Stimulated activated CD4-positive, alpha-beta T cell treated with anti-CD3 and anti-CD28 coated beads, Interleukin-15, amount 100 ng/mL, for 48 hours (primary cell): Measurements from ENCODE around the gene OSBPL2.
A peak's percentile ranks its signal among the peaks of the same experiment; 100 is the strongest.

ENCODE experiments used
- DNase-seq, 2 donors: peaks; one replicate each; pipeline ENCODE4 v3.0.0-alpha.2; 2020; ENCODE audit warnings: low read depth in 2 of 2

Gene OSBPL2

DNA sequence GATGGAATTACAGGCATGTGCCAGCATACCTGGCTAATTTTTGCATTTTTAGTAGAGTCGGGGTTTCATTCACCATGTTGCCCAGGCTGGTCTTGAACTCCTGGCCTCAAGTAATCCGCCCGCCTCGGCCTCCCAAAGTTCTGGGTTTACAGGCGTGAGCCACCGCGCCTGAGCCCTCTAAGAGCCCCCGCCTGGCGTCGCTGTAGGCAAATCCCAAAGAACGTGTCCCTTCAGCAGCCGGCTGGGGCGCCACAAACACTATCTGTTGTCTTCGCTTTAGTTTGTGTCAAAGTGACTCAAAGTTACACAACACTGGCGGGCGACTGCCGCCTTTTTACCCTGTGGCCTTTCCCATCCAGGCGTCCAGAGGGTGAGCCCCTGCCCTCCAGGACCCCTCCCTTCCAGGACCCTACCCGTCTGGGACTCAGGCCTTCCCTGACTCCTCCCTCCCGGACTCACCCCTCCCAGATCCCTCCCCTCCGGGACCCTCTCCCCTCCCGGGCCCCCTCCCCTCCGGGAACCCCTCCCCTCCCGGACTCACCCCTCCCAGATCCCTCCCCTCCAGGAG lies 63.5 kb downstream of the OSBPL2 start:
- peak; percentile 87 to 89 for DNase-seq

- peak; percentile 91 to 95 for DNase-seq
Observed at GRCh38 chr20:62302341-62303061, 64.2 kb downstream of the OSBPL2 start, which contains the start of gene ADRM1. ADRM1 (plus strand) TSS chr20:62302997; CDS start chr20:62303569, 572 bp downstream.

DNA sequence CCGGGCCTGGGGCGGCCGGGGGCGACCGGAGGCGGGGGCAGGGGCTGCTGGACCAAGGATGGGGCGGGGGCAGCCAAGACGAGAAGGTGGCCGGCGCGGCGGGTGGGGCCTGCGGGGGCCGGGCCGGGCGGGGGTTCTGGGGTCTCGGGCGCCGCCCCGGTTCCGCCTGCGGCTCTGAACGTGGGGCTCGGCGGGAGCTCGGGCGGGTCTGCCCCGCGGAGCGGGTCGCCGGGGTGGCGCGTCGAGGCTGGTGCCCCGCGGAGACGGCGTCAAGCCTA lies 64.7 kb downstream of the OSBPL2 start:
- DNase-seq: no peak

GRCh38 chr20:62303340-62304226 lies 65.3 kb downstream of the OSBPL2 start:
- no peak for DNase-seq

GRCh38 chr20:62304331-62305148 lies 66.2 kb downstream of the OSBPL2 start:
- DNase-seq: no peak

DNA sequence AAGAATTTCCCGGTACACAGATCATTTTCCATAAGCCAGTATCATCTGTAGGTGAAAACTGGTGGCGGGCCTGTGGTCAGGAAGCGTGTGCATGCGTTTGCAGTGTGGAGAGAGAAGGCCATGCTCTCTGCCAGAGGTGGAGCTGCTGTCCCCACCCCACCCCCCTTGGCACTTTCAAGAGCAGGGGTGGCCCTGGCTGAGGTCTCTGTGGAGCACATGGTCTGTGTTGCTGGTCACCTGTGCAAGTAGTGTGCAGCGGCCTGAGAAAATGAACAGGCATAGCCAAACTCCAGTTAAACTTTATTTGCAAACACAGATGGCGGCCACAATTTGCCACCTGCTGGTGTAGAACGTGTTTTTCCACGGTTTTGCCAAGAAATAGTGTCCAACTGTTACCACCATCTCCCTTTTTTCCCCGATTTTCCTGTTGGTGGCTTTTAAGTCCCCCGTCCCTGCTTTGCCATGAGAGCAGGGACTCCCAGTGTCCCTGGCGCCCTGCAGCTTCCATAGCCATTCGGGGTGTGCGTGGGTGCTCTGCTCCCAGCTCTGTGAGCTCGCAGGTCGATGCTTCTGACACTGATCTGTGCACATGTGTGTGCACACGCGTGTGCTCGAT lies 66.9 kb downstream of the OSBPL2 start:
- no peak for DNase-seq

GRCh38 chr20:62305765-62306413 lies 67.6 kb downstream of the OSBPL2 start:
- no peak for DNase-seq

DNA sequence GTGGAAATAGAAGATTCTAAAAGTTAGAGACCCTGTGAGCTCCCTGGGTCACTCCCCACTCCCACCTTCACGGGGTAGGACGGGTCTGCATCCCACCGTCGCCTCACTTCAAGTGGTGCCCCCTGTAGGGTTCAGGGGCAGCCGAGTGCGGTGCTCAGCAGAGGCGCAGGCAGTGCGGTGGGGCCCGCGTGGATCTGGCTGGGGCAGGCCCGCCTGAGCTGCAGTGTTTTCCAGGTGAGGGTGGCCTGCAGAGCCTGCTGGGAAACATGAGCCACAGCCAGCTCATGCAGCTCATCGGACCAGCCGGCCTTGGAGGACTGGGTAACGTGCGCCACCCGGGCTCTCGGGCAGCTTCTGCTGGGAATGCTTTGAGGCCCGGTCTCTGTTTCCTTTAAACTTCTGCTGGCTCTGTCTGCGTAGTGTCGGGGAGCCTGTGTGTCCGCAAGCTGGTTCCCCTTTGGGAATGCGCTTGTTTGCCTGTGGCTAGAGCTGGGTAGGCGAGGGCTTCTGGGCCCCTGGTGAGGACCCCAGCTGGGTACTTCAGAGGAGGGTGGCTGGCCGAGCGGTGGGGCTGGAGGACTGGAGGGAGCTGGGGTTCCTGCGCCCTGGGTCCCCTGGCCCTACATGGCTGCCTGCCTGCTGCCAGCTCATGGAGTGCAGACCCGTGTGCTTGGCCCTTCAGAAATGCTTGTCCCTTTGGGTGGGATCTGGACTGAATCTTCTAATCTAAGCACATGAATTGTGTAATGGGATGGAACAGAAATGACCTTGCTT lies 68.3 kb downstream of the OSBPL2 start:
- DNase-seq: no peak

DNA sequence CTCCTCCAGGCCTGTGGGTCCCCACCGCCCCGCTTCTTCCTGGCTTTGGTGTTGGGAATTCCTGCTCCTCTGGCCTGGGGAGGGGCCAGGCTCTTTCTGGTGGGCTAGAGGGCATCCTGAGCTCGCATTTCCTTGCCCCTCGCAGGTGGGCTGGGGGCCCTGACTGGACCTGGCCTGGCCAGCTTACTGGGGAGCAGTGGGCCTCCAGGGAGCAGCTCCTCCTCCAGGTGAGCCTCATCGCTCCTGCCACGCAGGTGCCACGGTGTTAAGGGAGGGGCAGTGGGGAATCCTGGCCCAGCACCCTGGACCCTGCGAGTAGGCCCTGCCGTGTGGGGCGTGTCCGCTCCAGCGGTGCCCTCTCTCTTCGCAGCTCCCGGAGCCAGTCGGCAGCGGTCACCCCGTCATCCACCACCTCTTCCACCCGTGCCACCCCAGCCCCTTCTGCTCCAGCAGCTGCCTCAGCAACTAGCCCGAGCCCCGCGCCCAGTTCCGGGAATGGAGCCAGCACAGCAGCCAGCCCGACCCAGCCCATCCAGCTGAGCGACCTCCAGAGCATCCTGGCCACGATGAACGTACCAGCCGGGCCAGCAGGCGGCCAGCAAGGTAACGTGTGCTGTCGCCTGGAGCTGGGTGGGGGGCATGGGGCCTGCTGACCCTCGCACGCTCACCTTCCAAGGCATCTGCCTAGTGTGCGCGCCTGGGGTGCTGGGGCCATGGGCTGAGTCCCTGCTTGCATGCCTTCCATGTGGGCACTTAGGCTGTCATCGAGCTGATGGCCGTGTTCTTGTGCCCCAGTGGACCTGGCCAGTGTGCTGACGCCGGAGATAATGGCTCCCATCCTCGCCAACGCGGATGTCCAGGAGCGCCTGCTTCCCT lies 69.1 kb downstream of the OSBPL2 start:
- DNase-seq: no peak

- no peak for DNase-seq
Observed at GRCh38 chr20:62308102-62308822, 69.9 kb downstream of the OSBPL2 start.

DNA sequence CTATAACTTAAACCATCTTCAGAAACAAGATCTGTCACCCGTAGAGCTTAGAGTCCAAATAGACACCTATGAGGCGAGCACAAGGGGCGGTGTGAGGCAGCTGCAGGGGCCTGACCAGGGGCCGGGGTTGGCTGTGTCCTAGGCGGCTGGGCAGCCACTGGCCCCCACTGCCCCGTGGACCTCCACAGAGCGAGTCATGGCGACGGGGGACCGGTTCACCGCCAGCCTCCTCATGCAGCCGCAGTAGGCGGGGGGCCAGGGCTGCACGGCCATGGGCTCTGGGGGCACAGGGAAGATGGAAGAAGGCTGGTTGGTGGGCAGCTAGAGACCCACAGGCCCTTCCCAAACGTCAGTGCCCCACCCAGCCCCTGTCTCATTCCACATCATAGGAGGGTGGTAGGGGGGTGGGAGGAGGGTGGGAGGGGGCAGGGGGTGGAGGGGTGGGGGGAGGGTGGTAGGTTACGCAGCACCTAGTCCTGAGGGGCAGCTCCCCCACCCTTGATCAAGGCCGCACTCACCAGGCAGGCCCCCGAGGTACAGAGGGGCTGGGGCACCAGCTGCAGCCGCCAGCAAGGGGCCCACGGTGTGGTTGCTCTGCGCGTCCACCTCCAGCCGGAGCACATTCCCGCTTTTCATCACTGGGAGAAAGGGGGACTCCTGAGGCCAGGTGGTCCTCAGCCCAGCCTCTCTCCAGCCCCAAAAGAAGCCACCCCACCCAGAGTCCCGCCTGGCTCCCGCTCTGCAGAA lies 71.0 kb downstream of the OSBPL2 start:
- DNase-seq: no peak

DNA sequence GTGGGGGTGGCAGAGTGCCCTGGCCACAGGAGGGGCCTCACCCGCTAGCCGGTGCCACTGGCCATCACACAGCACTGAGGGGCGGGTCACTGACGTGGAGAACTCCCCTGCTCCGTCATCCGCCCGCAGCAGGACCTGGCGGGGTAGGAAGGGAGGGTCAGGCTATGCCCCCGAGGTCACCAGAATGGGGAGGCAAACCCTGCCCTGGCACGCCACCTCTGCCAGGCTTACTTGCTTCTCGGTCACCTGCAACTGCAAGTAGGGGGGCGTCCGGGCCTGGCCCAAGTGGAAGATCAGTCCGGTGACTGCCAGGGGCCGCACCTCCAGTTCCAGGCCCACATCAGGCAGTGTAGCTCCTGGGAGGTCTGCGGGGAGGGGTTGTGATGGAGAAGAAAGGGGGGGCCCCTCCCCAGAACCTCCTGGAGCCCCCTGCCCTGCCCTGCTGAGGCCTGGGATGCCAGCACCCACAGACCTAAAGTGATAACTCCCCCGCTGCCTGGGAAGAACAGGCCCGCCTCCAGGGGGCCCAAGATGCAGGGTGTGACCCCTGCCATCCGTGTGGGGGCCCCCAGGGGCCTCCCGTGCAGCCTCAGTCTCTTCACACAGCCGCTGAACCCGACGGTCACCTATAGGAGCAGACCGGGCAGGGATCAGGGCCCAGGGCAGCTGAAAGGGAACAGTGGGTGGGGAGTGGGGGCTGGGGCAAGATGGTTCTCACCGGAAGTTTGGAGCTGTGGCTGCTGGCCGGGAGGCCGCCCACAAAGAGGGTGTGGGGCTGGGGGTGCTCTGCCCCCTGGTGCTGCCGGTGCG lies 71.8 kb downstream of the OSBPL2 start:
- DNase-seq: no peak

- no peak for DNase-seq
Observed at GRCh38 chr20:62310757-62311121, 72.4 kb downstream of the OSBPL2 start.

DNA sequence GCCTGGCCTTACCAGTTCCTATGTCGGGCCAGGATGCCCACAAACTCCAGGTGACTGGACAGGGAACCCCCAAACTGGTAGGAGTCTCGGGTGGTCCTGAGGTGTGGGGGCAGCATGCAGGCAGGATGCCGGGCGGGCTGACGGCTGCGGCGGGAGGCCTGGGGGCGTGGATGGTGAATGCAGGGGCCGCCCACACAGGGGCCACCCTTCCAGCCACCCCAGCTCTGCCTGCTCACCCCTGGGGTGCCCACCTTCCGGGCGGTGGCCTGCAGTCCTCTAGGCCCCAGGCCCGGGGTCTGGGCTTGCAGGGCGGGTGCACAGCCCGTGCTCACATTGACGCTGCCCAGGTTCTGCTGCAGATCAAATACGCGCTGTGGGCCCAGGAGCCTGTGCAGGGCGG lies 72.8 kb downstream of the OSBPL2 start:
- DNase-seq: no peak

DNA sequence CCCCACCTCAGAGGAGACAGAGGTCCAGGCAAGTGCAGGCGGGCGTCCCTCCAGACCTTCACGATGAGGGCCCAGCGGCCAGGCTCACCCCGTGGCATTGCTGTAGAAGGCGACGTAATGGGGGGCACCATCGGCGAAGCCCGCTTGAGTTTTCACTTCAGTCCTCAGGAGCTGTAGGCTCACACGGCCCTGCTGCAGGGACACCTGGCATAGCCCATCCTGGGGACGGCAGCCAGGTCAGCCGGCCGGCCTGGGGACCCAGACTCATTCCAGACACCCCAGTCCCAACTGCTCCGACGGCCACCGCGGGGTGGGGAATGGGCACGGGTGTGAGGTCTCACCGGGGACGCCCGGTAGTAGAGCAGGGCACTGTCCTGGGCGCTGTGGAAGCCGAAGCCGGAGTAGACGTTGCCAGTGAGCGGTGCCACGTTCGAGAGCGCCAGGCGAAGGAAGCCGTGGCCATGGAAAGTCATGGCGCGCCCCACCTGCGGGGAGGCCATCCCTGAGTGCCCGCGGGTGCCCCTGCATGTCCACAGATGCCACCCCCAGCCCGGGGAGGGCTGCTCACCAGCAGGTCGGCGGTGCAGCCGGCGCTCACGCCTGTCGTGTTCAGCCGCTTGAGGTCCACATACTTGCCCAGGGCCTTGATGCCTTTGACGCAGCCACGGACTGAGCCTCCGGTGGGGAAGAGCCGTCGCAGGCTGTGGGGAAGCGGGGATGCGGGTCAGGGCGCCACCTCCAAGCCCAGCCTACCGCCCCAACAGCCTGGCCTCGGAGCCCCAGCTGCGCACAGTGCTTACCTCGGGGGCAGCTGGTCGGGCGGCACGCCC lies 73.7 kb downstream of the OSBPL2 start:
- DNase-seq: no peak

GRCh38 chr20:62312662-62312977 lies 74.3 kb downstream of the OSBPL2 start:
- no peak for DNase-seq
